Stimulated activated naive CD8-positive, alpha-beta T cell treated with anti-CD3 and anti-CD28 coated beads, Interleukin-15, Interleukin-2, amounts not matched to agents 100 U/mL and 50 U/mL, for 24 hours (primary cell): ENCODE measurements around the gene TMEM119.
A peak's percentile ranks its signal among the peaks of the same experiment; 100 is the strongest.

Experiments used
- ATAC-seq: fragments of 150-1000 bp; cut with Tn5 transposase; one replicate; pipeline ENCODE4 v1.10.0; 2021
- DNase-seq: peaks from one replicate; pipeline ENCODE4 v3.0.0; 2021

Gene TMEM119

DNA sequence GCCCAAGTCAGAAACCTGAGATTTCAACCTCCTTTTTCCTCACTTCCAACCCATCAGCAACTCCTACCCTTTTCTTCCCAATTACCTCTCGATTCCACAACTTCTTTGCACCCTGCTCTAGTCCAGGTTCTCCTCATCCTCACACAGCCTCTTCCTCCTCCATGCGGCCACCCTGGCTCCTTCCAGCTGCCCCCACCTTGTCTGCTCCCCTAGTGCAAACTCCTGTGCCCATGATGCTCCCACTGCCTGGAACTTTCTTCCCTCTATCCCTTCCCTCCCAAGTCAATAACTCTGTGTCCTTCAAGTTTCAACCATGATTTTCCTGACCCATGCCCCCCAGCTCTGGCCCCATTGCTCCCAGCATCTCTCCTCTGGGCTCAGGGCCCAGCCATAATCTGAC lies 18.5 kb upstream of the TMEM119 start:
- no peak for ATAC-seq
- no peak for DNase-seq

DNA sequence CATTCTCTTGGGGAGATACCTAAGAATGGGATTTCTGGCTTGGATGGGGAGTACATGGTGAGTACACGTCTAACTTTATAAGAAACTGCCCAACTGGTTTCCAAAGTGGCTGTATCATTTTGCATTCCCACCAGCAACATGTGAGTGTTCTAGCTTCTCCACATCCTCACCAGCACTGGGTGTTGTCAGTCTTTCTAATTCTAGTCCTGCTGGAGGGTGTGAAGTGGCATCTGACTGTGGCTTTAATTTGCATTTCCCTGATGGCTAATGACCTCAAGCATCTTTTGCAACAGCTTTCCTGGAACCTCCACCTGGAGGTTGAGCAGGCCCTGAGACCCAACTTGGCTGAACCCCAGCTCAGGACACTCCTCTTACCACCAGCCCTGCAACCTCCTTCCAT lies 18.0 kb upstream of the TMEM119 start:
- ATAC-seq (no peak), DNase-seq (no peak)

DNA sequence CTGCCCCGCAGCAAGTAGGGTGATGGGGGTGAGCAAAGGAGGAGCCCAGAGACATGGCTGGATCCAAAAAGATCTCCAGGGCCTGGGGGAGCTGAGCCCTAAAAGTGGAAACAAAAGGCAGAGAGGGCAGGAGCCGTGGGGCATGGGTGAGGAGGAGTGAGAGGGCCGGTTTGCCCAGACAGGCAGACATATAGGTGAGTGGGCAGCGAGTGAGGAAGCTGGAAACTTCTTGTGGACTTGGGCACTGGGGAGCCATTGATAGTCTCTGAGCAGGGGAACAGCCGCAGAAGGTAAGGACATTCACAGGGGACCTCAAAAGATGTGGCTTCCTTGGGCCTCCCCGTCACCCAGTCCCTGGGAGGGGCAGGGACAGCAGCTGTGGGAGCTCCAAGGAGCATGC lies 16.8 kb upstream of the TMEM119 start:
- DNase-seq (no peak), ATAC-seq (no peak)

DNA sequence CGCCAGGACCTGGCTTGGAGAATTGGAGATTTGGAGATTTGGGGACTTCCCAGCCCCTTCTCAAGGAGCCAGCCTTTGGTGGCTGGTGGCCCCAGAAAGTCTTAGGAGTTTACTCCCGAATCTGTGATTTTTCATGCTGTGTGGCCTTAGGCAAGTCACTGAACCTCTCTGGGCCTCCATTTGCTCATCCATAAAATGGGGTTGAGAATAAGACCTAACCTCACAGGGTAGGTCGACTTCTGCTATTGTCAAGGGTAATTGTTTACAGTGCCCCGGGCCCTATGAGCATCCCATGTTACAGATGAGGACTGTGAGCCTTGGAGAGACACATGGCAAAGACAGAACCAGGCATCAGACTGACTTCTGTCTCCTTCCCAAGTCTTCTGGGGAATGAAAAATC lies 16.2 kb upstream of the TMEM119 start:
- DNase-seq (no peak), ATAC-seq (no peak)

DNA sequence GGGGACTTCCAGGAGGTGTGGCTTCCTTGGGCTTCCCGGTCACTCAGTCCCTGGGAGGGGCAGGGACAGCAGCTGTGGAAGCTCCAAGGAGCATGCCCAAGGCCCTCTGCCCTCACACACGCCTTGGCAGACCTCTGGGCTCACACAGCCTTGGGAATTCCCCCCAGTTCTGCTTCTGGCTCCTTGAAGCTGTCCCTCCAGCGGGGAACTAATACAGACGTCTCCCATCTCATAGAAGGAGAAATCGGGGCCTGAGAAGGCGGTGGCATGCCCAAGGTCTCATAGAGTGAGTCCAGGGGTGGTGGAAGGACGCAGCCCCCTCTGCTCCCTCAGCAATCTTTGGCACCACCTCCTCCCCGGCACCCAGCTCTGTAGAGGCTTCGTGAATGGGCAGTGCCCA lies 15.7 kb upstream of the TMEM119 start:
- ATAC-seq (no peak), DNase-seq (no peak)

DNA sequence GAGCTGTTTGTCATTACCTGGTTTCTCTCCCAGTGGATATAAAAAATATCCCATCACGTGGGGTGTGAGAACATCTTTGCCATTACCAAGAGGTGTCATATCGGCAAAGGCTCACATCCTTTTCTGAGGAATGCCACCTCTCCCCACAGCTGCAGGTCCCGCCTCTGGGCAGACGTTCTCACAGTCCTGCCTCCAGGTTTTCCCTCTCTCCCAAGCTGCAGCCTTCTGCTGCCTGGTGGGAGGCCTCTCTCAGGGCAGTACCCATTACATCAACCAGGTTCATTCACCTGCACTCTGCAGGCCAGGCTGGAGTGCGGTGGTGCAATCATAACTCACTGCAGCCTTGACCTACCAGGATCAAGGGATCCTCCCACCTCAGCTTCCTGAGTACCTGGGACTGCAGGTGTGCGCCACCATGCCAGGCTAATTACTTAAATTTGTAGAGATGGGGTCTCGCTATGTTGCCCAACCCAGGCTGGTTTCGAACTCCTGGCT lies 15.0 kb upstream of the TMEM119 start:
- DNase-seq (no peak), ATAC-seq (no peak)

DNA sequence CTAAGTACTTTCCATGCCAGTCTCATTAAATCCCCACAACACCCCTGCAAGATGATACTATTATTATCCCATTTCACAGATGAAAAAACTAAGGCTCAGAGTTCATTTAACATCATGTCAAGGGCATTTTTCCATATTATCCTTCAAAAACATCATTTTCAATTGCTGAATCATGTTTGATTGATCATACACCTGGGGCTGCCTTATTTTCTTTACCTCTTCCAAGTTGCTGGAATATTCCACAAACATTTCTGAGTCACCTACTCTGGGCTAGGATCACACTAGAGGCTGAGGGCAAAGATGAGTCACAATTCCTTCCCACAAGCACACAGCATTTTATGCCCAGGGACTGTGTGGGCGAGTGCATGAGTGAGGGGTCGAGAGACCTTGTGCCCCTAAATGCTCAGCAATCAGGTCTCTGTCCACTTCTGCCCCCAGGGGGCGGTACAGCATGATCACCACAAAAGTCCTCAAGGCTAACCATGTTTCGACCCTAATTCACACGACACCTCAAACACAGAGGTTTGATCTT lies 14.1 kb upstream of the TMEM119 start:
- peak; percentile 77 for DNase-seq
- peak; percentile 85 for ATAC-seq

DNA sequence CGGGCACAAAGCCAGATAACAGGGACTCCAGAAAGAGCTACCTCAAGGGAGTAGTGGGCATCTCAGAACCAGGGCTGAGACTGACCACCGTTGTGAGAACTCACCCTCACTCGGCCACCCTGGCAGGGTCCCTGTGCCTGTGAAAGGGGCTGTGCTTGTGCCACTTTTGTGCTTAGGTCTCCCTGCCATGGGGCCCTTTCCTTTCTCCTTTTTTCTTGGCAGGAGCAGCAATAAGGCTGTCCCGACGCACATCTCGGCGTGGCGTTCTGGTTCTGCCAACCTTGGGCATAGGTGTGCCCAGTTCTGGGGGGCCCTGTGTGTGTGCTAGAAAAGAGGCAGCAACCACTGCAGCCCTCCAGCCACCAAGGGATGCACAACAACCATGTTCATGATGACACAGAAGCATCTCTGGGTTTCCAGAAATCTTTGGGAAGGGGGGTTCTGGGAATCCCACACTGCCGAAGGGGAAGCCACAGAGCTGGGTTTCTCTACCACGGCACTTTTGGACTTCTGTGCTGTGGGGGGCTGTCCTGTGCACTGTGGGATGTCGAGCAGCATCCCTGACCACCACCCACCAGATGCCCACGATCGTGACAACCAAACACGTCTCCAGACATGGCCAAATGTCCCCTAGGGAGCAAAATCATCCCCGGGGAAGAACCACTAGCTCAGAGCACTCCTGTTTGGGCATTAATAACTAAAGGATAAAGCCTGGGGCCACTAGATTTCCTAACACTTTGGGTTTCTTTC lies 13.1 kb upstream of the TMEM119 start:
- ATAC-seq (no peak), DNase-seq (no peak)

DNA sequence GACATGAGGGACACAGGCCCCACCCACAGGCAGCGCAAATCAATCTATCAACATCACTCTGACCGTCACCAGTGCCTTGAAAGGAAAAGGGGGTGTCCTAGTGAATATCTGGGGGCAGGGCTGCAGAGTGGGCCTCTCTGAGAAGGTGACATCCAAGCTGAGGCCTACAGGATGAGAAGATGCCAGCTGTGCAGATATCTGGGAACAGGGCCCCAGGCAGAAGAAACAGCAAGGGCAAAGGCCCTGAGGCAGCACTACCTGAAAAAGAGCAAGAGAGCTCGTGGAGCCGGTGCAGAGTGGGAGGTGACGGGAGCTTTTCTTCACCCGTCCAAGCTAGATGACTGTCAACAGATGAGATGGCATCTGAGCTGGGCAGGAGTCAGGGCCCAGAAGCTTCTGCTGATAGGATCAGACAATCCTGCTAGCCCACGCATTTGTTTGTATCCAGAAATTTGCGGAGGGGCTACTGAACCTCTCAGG lies 12.5 kb upstream of the TMEM119 start:
- DNase-seq (no peak), ATAC-seq (no peak)

DNA sequence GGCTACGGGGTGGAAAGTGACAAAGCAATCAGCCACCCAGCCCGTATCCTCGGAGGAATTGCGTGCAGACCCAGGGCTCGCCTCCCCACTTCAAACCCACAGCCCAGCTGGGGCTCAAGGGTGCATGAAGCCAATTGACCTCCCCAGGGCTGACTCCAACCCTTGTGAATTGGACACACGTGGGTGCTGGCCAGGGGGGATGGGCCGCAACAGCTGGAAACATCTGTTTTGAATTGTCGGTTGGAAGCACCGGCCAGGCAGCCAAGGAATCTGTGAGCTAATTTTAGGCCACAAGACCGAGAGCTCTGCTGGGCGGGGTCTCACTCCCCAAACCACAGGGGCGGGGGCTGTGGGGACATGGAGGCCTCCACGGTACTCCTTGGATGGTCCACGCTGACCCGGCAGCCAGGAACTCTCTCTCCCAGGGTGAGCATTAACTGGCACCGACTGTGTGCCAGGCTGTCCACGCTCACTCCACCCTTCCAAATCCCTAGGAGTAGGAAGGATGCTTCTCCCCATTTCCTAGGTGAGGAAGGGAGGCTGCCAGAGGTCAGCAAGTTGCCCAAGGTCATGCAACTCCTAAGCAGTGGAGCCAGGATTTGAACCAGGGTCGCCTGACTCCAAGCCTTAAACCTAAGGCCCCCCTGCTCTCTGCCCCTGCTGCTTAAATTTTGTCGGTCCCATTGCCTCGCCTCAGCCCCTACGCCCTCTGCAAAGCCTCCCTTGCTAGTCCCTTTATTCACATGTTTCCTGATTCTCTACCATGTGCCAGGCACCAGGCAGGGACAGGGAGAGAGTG lies 11.9 kb upstream of the TMEM119 start:
- ATAC-seq, result no peak
- DNase-seq, result no peak

DNA sequence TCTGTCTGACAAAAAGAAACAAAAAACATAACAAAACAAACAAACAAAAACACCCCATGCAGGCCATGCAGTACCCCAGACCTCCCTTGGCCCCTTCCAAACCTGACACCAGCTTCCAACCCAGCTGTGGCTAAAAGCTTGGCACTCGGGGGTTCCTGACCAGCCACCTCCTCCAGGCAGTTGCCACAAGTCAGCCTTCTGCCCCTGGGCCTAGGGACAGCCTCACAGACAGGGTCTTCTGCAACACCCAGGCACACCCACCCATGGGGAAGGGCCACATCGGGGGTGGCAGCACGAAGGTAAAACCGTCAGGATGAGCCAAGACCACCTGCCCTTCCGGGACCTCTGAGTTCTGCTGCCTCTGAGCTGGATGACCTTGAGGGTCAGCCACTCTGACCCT lies 10.7 kb upstream of the TMEM119 start:
- ATAC-seq, result no peak
- no peak for DNase-seq

DNA sequence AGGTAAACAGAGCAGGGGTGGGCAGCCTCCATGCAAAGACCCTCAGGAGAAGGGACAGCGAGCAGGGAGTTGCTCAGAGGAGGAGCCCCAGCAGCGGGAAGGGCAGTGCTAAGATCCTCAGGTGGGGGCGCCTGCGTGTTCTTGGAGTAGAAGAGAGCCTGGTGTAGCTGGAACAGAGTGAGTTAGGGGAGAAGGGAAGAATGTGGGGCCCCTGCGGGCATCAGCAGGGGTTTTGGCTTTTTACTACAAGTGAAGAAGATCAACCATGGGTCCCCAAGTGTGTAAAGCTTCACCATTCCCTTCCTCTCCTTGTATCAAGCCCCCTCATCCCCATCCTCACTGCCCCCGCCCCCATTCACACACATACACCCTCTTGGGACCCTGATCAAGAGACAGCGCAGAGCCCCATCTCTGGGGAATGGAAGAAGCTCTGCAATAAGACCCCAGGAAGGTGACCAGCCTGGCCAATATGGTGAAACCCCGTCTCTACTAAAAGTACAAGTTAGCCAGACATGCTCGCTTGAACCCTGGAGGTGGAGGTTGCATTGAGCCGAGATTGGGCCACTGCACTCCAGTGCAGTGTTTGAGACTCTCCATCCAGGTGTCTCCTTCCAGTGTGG lies 10.2 kb upstream of the TMEM119 start:
- ATAC-seq (no peak), DNase-seq (no peak)

DNA sequence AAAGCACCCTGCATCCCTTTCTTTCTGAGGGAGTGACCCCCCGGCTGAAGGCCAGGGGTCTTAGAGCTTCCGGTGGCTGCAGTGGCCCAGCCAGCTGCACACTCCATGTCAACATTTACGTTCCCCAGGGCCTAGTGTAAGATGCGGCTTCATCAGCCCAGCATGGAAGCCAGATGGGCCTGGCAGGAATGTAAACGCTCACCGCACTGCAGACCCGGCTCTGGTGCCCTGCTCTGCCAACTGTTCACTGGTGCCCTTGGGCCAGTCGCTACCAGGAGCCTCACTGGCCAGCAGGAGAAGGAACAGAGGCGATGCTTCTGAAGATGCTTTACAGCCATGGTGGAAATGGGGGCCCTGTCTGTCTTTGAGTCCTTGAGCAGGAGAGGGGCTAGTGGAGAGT lies 8.6 kb upstream of the TMEM119 start:
- ATAC-seq (no peak), DNase-seq (no peak)

DNA sequence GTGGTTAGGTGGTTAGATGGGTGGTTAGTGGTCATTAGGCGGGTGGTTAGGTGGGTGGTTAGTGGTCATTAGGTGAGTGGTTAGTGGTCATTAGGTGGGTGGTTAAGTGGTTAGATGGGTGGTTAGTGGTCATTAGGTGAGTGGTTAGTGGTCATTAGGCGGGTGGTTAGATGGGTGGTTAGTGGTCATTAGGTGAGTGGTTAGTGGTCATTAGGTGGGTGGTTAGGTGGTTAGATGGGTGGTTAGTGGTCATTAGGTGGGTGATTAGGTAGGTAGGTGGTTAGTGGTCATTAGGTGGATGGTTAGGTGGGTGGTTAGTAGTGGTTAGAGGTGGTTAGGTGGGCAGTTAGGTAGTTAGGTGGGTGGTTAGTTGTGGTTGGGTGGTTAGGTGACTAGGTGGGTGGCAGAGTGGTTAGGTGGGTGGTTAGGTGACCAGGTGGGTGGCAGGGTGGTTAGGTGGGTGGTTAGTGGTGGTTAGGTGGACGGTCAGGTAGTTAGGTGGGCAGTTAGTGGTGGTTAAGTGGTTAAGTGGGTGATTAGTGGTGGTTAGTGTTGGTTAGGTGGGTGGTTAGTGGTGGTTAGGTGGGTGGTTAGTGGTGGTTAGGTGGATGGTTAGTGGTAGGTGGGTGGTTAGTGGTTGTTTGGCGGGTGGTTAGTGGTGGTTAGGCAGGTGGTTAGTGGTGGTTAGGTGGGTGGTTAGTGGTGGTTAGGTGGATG lies 8.0 kb upstream of the TMEM119 start:
- DNase-seq, result no peak
- no peak for ATAC-seq

DNA sequence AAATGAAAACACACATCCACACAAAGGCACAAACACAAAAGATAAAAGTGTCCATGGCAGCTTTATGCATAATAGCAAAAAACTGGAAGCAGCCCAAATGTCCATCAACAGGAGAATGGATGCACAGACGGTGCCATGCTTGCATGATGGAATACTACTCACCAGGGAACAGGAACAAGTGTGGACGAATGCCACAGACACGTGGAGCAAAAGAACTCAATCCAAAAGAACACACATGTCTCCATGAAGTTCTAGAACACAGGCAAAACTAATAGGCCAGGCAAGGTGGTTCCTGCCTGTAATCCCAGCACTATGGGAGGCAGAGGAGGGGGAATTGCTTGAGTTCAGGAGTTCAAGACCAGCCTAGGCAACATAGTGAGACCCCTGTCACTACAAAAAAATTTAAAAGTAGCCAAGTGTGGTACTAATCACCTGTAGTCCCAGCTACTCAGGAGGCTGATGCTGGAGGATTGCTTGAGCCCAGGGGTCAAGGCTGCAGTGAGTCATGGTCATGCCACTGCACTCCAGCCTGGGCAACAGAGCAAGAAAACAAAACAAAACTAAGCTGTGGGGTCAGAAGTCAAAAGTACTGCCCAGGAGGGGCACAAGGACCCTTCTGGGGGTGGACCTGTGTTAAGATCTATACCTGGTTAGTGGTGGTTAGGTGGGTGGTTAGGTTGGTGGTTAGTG lies 7.3 kb upstream of the TMEM119 start:
- ATAC-seq, result no peak
- no peak for DNase-seq

DNA sequence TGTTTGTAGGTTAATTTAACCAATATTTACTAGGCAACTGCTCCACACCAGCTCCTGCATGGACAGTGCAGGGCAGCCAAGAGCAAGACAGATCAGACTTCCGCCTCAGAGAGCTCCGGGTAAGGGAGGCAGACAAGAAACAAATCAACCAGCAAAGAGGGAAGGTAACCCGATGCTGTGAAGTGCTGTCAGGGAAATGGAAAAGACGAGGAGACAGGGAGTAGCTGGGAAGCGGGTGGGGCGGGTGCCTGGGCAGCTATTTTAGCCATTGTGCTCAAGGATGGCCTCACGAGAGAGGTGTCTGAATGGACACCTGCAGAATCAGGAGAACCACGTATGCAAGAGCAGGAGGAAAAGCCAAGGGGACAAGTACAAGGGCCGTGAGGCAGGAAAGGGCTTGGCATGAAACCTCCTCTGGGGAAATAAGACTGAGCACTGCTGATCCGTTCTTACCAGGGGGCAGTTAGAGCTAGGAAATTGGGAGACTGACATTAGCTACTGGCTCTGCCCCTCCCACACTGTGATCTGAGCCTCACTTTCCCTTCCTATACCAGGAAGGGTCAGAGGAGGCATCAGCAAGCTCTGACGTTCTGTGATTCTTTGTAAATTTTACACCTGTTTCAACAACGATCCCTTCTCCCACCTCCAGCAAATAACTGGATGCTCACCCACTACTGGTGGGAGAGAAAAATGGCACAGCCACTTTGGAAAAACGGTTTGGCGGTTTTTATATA lies 6.5 kb upstream of the TMEM119 start:
- DNase-seq, result no peak
- ATAC-seq, result no peak

DNA sequence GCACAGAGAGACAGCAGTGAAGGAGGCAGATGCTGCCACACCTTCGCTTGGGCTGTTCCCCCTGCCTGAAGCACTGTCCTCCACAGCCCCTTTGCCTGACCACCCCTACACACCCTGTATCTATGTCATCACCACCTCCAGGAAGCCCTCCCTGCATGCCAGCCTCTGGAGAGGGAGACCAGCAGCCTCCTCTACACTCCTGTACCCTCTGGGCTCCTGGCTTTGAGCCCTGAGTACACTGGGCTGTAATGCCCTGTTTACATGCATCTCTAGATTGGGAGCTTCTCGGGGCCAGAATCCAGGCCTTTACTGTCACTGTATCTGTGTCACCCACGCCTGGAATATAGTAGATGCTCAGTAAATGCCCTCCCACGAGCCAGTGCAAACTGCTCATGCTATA lies 5.9 kb upstream of the TMEM119 start:
- ATAC-seq, result no peak
- DNase-seq, result no peak

DNA sequence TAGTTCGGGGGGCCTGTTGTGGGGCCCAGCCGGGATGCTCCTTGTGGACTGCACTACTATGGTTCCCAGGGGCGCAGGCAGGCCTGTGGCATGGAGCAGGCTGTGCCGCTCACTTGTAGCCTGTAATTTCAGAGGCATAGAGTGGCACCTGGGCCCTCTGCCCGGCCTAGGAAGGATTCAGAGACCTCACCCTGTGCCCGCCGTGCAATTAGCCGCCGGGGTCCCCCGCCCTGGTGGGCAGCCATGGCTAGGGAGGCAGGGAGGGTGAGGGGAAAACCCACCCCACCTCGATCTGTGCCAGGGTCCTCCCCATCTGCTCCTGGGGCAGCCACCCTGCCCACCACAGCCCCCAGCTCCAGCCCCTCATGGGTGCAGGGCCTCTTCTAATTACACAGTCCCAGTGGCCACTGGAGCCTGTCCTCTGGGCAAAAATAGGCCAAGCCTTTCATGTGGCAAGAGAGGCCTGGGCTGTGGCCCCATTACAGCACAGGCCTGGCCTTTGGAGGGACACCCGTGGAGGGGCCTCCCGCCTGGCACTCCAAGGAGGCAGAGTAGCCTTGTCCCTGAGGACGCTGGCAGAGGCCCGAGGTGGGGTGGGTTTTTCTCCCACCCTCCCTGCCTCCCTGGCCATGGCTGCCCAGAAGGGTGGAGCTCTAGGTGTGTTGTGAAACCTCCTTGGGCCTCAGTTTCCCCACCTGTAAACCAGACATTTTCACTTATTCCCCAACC lies 5.3 kb upstream of the TMEM119 start:
- DNase-seq (no peak), ATAC-seq (no peak)

DNA sequence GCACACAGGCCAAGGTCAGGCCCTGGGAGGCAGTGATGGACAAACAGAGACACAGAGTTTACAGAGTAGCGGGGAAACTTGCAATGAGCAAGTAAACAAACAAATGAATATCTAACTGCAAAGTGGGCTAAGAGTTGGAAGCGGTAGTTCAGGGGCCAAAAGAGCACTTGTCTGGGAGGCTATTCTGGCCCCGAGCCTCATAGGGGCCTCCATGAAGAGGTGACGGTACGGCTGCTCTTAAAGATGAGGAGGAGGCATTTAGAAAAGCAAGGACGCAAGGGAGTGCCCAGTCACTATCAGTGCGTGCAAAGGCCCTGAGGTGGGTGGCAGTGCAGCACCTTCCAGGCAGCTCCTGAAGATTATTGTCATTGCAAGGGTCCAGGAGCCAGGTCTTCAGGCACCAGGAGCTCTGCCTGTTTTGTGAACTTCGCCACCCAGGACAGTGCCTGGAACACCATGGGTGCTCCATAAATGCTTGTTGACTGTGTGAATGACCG lies 4.4 kb upstream of the TMEM119 start:
- no peak for DNase-seq
- ATAC-seq, result no peak

DNA sequence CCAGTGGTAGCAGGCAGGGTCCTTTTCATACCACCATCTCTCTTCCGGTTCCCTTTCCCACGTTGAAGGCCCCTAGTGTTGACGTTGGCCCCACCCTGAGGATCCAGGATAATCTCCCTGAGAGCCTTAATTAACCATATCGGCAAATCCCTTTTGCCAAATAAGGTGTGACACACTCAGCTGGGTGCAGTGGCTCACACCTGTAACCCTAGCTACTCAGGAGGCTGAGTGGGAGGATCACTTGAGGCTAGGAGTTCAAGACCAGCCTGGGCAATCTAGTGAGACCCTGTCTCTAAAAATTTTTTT lies 2.8 kb upstream of the TMEM119 start:
- no peak for ATAC-seq
- DNase-seq, result no peak
